ENCODE data around the gene SLC38A4. TPM values are rescaled to one million over a fixed set of nuclear protein-coding genes. Genes with fewer than 3 reads are reported as not detected.

SLC38A4 gene
- total RNA-seq, 1 donor from 2014 or later, result 1.9 TPM

DNA sequence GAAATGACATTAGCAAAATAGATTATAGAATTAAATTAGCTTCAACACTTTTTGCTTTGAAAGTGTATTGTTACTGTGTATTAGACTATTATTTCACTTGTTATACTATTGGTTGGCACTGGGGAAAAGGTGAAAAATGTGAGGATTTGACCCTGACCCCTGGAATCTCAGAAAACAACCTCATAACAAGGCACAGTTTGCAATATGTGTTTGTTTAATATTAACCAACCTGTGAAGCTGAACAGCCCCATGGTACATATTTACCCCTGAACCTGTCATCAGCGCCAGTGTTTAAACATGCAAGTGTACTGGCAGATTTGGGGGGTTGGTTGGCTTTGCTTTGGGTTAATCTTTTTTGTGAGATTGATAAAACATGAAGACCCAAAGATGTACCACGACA is 11.7 kb downstream of the SLC38A4 start:
- no peaks in the 10 kb centered on the region for H3K9me3 ChIP-seq
- no peak for DNase-seq
- no peaks in the 10 kb centered on the region for H3K27me3 ChIP-seq
- no peak overlapping the region for H3K4me3 ChIP-seq
- no peaks in the 10 kb centered on the region for H3K4me1 ChIP-seq
- no peaks in the 10 kb centered on the region for H3K36me3 ChIP-seq
- intact Hi-C loops (cut with DNase I), result no loop called here
- no peak for ATAC-seq
- no peak overlapping the region for H3K27ac ChIP-seq
- TF ChIP-seq CTCF (IDR thresholded peaks at IDR 0.05), result no peak

- H3K4me3 ChIP-seq, result no peak overlapping the region
- H3K4me1 ChIP-seq, result no peaks in the 10 kb centered on the region
- no peak for TF ChIP-seq CTCF (IDR thresholded peaks at IDR 0.05)
- no peak for DNase-seq
- no peak overlapping the region for H3K27ac ChIP-seq
- intact Hi-C loops (cut with DNase I), result no loop called here
- no peaks in the 10 kb centered on the region for H3K27me3 ChIP-seq
- ATAC-seq, result no peak
- H3K9me3 ChIP-seq, result no peaks in the 10 kb centered on the region
- no peaks in the 10 kb centered on the region for H3K36me3 ChIP-seq
Observed at GRCh38 chr12:46811185-46811584, 14.6 kb downstream of the SLC38A4 start.

DNA sequence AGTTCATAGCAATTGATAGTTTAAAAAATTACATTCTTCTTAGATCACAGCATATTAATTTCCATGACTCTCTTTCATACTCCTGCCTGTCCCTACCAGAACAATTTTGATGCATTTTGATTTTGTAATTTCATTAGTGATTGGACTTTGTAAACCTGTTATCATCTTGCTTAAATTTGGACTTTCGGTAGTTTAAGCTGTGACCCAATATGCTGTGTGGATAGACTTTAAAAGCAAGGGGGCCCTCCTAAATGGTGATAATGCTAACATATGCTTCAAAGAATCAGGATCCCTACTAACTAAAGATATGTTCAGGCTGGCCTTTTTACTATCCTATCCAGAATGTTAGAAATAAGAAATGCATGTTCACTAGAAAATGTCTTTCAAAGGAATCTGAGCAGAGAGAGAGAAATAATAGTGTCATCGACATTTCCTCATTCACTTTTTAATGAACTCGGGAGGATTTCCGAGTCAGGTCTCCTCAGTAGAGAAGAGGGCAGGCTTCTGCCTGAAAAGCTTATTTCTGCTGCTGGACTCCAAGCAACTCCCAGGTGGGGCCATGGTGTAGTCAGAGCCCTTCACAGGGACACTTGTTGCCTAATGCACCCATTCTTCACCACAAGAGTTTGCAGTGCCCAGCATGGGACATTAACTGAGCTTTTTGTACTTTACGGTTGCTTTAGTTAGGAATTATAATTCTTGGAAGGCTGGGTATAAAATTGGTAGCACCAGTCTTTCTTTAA is 16.7 kb downstream of the SLC38A4 start:
- ATAC-seq, result no peak
- no peak for DNase-seq
- Histone ChIP-seq H3K9me3 (no peaks in the 10 kb centered on the region), H3K4me3 (no peak overlapping the region), H3K36me3 (no peaks in the 10 kb centered on the region), H3K27me3 (no peaks in the 10 kb centered on the region), H3K4me1 (no peaks in the 10 kb centered on the region), H3K27ac (no peak overlapping the region)
- intact Hi-C loops (cut with DNase I), result no loop called here
- no peak for TF ChIP-seq CTCF (IDR thresholded peaks at IDR 0.05)

GRCh38 chr12:46808317-46808716 is 17.5 kb downstream of the SLC38A4 start:
- DNase-seq (no peak), ATAC-seq (no peak)
- no peaks in the 10 kb centered on the region for H3K27me3 ChIP-seq
- H3K4me3 ChIP-seq, result no peak overlapping the region
- H3K36me3 ChIP-seq, result no peaks in the 10 kb centered on the region
- H3K9me3 ChIP-seq, result no peaks in the 10 kb centered on the region
- no peaks in the 10 kb centered on the region for H3K4me1 ChIP-seq
- no peak for TF ChIP-seq CTCF (IDR thresholded peaks at IDR 0.05)
- intact Hi-C loops (cut with DNase I), result no loop called here
- H3K27ac ChIP-seq, result no peak overlapping the region

DNA sequence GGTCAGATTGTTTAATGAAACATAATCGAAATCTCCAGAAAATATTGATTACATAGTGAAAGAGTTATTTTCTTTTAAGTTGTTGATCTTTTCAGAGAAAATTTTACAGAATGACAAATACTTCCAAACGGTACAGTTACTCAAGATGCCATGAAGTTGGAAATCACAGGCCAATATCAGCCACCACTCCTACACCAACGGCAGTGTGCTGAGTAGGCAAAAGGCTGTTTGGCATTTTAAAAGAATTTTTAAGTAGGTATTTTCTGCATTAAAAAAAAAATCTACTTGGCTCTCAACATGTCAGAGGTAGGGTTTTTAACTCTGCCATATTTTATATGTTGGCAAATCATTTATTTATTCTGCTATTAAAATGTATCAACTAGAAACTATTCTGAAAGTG is 21.7 kb downstream of the SLC38A4 start:
- no peak for DNase-seq
- TF ChIP-seq CTCF (IDR thresholded peaks at IDR 0.05), result no peak
- intact Hi-C loops (cut with DNase I), result no loop called here
- Histone ChIP-seq H3K9me3 (no peaks in the 10 kb centered on the region), H3K27ac (no peak overlapping the region), H3K4me1 (no peaks in the 10 kb centered on the region), H3K27me3 (no peaks in the 10 kb centered on the region), H3K36me3 (no peaks in the 10 kb centered on the region), H3K4me3 (no peak overlapping the region)
- no peak for ATAC-seq

GRCh38 chr12:46803517-46803916 is 22.3 kb downstream of the SLC38A4 start:
- Histone ChIP-seq H3K36me3 (no peaks in the 10 kb centered on the region), H3K4me3 (no peak overlapping the region), H3K27me3 (no peaks in the 10 kb centered on the region), H3K4me1 (no peaks in the 10 kb centered on the region), H3K27ac (no peak overlapping the region), H3K9me3 (no peaks in the 10 kb centered on the region)
- no peak for TF ChIP-seq CTCF (IDR thresholded peaks at IDR 0.05)
- intact Hi-C loops (cut with DNase I), result no loop called here
- no peak for ATAC-seq
- no peak for DNase-seq

Measured in upper lobe of right lung (tissue), 1 donor.